K562 (cell line): ENCODE measurements around the gene HIVEP2. TPM values are rescaled to one million over a fixed set of nuclear protein-coding genes. Genes with fewer than 3 reads are reported as not detected.

ENCODE experiments used
- ATAC-seq: fragments of 200-7000 bp; cut with Tn5 transposase; 3 replicates; pipeline ENCODE4 v1.9.1; 2020; ENCODE audit warnings: moderate library complexity
- BruUV-seq: library from RNA; stranded (reverse); fragments of 400-500 nt; replicated peaks from 2 replicates; lab custom pipeline; 2021; lab: Mats Ljungman, UMichigan
- CTCF ChIA-PET: fragments of 300-600 bp; formaldehyde crosslinking; extraction: SDS; loops from one replicate; lab custom pipeline; 2021; ENCODE audit warnings: low intra/inter-chr PET ratio; lab: Yijun Ruan, JAX
- POLR2A ChIA-PET: fragments of 300-600, 350-650 bp; sonication (Branson Sonifier 250); formaldehyde crosslinking; extraction: SDS; loops from one replicate; lab custom pipeline; 2021; ENCODE audit warnings: antibody characterized with exemption, inconsistent platforms; lab: Yijun Ruan, JAX
- DNase-seq, 4 experiments: peaks; one replicate each; pipeline versions ENCODE4 v3.0.0 to v3.0.0-alpha.2; 2011 to 2018; ENCODE audit warnings: low spot score in 3 of 4, mixed read lengths in 3 of 4; ENCODE audit errors: extremely low read depth in 1 of 4
- FAIRE-seq: peaks from 2 replicates; lab custom pipeline; 2011; peaks lifted over from hg19 to GRCh38; lab: Jason Lieb, UNC
- H2AFZ ChIP-seq: 2 replicates; pipeline ENCODE4 v1.6.0; 2011; ENCODE audit warnings: low read depth, low read length, control low read depth, inconsistent platforms
- H3K27ac ChIP-seq: fragments of 200-600 bp; 3 replicates; pipeline ENCODE4 v1.8.0; 2011; ENCODE audit warnings: low read depth, mild to moderate bottlenecking, control low read depth, inconsistent platforms, low read length, moderate library complexity, mixed read lengths; ENCODE audit errors: extremely low read depth
- H3K27me3 ChIP-seq, 2 experiments: fragments of 300-600 bp in 1 of 2; 2 replicates in 1 of 2; 3 replicates in 1 of 2; pipeline versions ENCODE4 v1.6.0 to v1.8.0; 2011; ENCODE audit warnings: inconsistent platforms in 2 of 2, low read length in 2 of 2, mild to moderate bottlenecking in 1 of 2, mixed read lengths in 1 of 2, moderate library complexity in 1 of 2; ENCODE audit not compliant: control insufficient read depth in 2 of 2, insufficient read depth in 2 of 2
- H3K36me3 ChIP-seq: fragments of 300-600 bp; 3 replicates; pipeline ENCODE4 v1.8.0; 2011; ENCODE audit warnings: mild to moderate bottlenecking, low read length, inconsistent platforms; ENCODE audit not compliant: control insufficient read depth, insufficient read depth
- H3K4me1 ChIP-seq, 2 experiments: fragments of 200-600 bp in 1 of 2; replicated peaks in 1 of 2; 2 replicates in 1 of 2; 3 replicates in 1 of 2; pipeline versions ENCODE4 v1.5.1 to v1.8.0; 2011; ENCODE audit warnings: inconsistent platforms in 2 of 2, low read length in 2 of 2, mild to moderate bottlenecking in 1 of 2, mixed read lengths in 1 of 2, moderate library complexity in 1 of 2; ENCODE audit not compliant: control insufficient read depth in 2 of 2, insufficient read depth in 2 of 2
- H3K4me2 ChIP-seq: 2 replicates; pipeline ENCODE4 v1.6.1; 2011; ENCODE audit warnings: low read length, control low read depth, inconsistent platforms, mixed read lengths; ENCODE audit not compliant: insufficient read depth
- H3K4me3 ChIP-seq: fragments of 200-600 bp; sonication (generic), shearing (Covaris generic); 2 replicates; pipeline ENCODE4 v1.5.1; 2016; ENCODE audit warnings: control low read depth, inconsistent platforms
- H3K79me2 ChIP-seq: fragments of 200-600 bp; 3 replicates; pipeline ENCODE4 v1.8.0; 2011; ENCODE audit warnings: low read length, inconsistent platforms; ENCODE audit not compliant: control insufficient read depth, insufficient read depth
- H3K9ac ChIP-seq, 2 experiments: 2 replicates each; pipeline versions ENCODE4 v1.6.0 to v1.6.1; 2011; ENCODE audit warnings: low read depth in 2 of 2, low read length in 2 of 2, control low read depth in 1 of 2, inconsistent platforms in 1 of 2, mild to moderate bottlenecking in 1 of 2, mixed read lengths in 1 of 2; ENCODE audit not compliant: insufficient read depth in 1 of 2
- H3K9me1 ChIP-seq: one replicate; pipeline ENCODE4 v1.6.0; 2011; ENCODE audit warnings: inconsistent platforms, mild to moderate bottlenecking, low read length, moderate library complexity; ENCODE audit not compliant: control insufficient read depth, insufficient read depth
- H3K9me3 ChIP-seq: replicated peaks from 2 replicates; pipeline ENCODE4 v1.5.1; 2011; ENCODE audit warnings: low read depth, low read length, inconsistent platforms; ENCODE audit not compliant: control insufficient read depth, insufficient read depth
- H4K20me1 ChIP-seq: replicated peaks from 2 replicates; pipeline ENCODE4 v1.6.1; 2011; ENCODE audit warnings: low read length, inconsistent platforms, mixed read lengths; ENCODE audit not compliant: control insufficient read depth, insufficient read depth
- DMBX1 ChIP-seq: fragments of 250-450 bp; sonication (Bioruptor Pico); IDR thresholded peaks from 2 replicates; pipeline ENCODE4 v1.8.0; 2022; ENCODE audit warnings: inconsistent platforms, mild to moderate bottlenecking, moderate library complexity, borderline replicate concordance
- ESRRA ChIP-seq: fragments of 450-650 bp; IDR thresholded peaks from 2 replicates; pipeline ENCODE4 v1.6.1; 2014; ENCODE audit warnings: low read depth, mild to moderate bottlenecking, moderate library complexity, borderline replicate concordance
- FOXP1 ChIP-seq: sonication (generic); formaldehyde crosslinking; IDR thresholded peaks from 2 replicates; pipeline ENCODE4 v1.8.0; 2022; ENCODE audit warnings: mild to moderate bottlenecking, missing genetic modification reagents
- GATA2 ChIP-seq: sonication (generic); formaldehyde crosslinking; IDR thresholded peaks from 2 replicates; pipeline ENCODE4 v1.4.0; 2020; ENCODE audit warnings: mild to moderate bottlenecking, missing genetic modification reagents
- IFI16 ChIP-seq: fragments of 250-450 bp; sonication (Bioruptor Pico); IDR thresholded peaks from 2 replicates; pipeline ENCODE4 v2.1.2; 2022; ENCODE audit warnings: mild to moderate bottlenecking, inconsistent platforms
- NRF1 ChIP-seq, 2 experiments: fragments of 450-650 bp; IDR thresholded peaks in 1 of 2; conservative IDR thresholded peaks in 1 of 2; 2 replicates each; pipeline ENCODE4 v1.6.1; 2014; ENCODE audit warnings: mild to moderate bottlenecking in 2 of 2
- ZNF445 ChIP-seq: fragments of 250-450 bp; sonication (Bioruptor Pico); IDR thresholded peaks from 2 replicates; pipeline ENCODE4 v1.4.0; 2020; ENCODE audit warnings: low read depth, mild to moderate bottlenecking, moderate library complexity
- ZSCAN32 ChIP-seq: fragments of 450-650 bp; formaldehyde crosslinking; IDR thresholded peaks from 2 replicates; pipeline ENCODE4 v1.4.0; 2020; ENCODE audit warnings: mild to moderate bottlenecking, moderate library complexity
- WGBS: fragments of 100-300 bp; shearing (Covaris generic); methylation state at CpG from one replicate; pipeline ENCODE4 v1.1.6; 2016; ENCODE audit warnings: low coverage, mixed read lengths; ENCODE audit not compliant: insufficient coverage; ENCODE audit errors: missing lambda C conversion rate; 5-methylcytosine and 5-hydroxymethylcytosine counted together
- in situ Hi-C: fragments of 300-500 bp; cut with MboI; formaldehyde crosslinking; loops from 4 replicates; pipeline ENCODE4 v1.15.0; 2018; ENCODE audit warnings: inconsistent platforms, mixed read lengths
- intact Hi-C: fragments of 100-400 bp; cut with micrococcal nuclease; formaldehyde crosslinking; loops from 2 replicates; pipeline ENCODE4 v1.14.2; 2022
- polyA plus RNA-seq, 8 experiments: library from polyadenylated mRNA; depleted of rRNA in 4 of 8; stranded (reverse) in 5 of 8; unstranded in 3 of 8; fragments of >200 nt; fragmentation: Nextera tagmentation in 2 of 8; fragmentation: Illumina TruSeq in 1 of 8; extraction: Ambion mirVana in 2 of 8; extraction: Trizol in 1 of 8; gene quantifications; 2 replicates each; pipeline versions ENCODE4 v1.2.1 to v1.2.3, GENCODE V29; 2011 to 2014; ENCODE audit warnings: inconsistent platforms in 1 of 8, missing spikeins in 1 of 8
- total RNA-seq, 7 experiments: library from RNA; depleted of rRNA in 6 of 7; stranded (reverse); fragments of >200 nt in 6 of 7; fragmentation: Illumina TruSeq in 2 of 7; extraction: Trizol in 2 of 7; gene quantifications; 2 replicates each; pipeline versions ENCODE4 v1.2.1 to v1.2.3, GENCODE V29; 2011 to 2021; ENCODE audit warnings: low replicate concordance in 1 of 7
- TF ChIP-seq, protein P1 (sequence below): fragments of 450-650 bp; IDR thresholded peaks from 2 replicates; pipeline ENCODE4 v1.6.1; 2017; ENCODE audit warnings: mild to moderate bottlenecking, moderate library complexity
- TF ChIP-seq, protein P2 (sequence below): fragments of 250-450 bp; sonication (Bioruptor Pico); IDR thresholded peaks from 2 replicates; pipeline ENCODE4 v1.8.0; 2022; ENCODE audit warnings: inconsistent platforms
- TF ChIP-seq, protein P3 (sequence below): fragments of 250-450 bp; sonication (Bioruptor Pico); IDR thresholded peaks from 2 replicates; pipeline ENCODE4 v1.5.0; 2020; ENCODE audit warnings: mild to moderate bottlenecking

The HIVEP2 gene
- total and polyA plus RNA-seq, 9 of the 15 experiments (the other 6 are each of a cell fraction or from before 2014, with no cell fraction given), result under 0.01 to 1.2 (median 0.31) TPM

DNA sequence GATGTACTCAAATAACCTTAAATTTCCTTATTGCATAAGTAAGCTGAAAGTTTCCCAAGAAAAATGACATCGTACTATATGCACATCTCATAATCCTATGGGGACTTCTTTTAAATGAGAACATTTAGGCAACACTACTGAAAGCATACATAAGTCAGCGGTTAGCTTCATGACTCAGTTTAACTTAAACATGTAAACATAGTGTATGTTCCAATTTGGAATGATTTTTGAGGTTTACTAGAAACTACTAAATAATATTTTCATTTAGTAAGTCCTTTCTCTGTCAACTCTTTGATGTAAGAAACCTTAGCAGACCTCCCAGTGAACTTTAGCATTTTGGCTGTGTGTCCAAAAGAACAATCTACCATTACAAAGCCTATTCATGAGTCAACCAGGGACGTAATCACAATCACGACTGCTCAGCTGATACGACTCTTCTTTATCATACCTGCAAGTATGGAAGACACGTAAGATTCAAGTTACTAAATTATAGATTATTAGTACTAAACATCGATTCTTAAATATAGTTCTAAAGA lies 19.3 kb downstream of the HIVEP2 start (continued):
- TF ChIP-seq, protein P1, sequence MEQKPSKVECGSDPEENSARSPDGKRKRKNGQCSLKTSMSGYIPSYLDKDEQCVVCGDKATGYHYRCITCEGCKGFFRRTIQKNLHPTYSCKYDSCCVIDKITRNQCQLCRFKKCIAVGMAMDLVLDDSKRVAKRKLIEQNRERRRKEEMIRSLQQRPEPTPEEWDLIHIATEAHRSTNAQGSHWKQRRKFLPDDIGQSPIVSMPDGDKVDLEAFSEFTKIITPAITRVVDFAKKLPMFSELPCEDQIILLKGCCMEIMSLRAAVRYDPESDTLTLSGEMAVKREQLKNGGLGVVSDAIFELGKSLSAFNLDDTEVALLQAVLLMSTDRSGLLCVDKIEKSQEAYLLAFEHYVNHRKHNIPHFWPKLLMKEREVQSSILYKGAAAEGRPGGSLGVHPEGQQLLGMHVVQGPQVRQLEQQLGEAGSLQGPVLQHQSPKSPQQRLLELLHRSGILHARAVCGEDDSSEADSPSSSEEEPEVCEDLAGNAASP, result no peak
- TF ChIP-seq IFI16 (CRISPR knock-in tag), result no peak
- TF ChIP-seq ZSCAN32 (CRISPR knock-in tag), result no peak
- TF ChIP-seq FOXP1, result no peak
- TF ChIP-seq NRF1 (conservative IDR thresholded peaks at IDR 0.05 in 1 of 2, IDR thresholded peaks at IDR 0.05 in 1 of 2), result no peak
- TF ChIP-seq ESRRA, result no peak
- no peak for TF ChIP-seq GATA2 (CRISPR knock-in tag)
- no peak for TF ChIP-seq DMBX1 (CRISPR knock-in tag)

DNA sequence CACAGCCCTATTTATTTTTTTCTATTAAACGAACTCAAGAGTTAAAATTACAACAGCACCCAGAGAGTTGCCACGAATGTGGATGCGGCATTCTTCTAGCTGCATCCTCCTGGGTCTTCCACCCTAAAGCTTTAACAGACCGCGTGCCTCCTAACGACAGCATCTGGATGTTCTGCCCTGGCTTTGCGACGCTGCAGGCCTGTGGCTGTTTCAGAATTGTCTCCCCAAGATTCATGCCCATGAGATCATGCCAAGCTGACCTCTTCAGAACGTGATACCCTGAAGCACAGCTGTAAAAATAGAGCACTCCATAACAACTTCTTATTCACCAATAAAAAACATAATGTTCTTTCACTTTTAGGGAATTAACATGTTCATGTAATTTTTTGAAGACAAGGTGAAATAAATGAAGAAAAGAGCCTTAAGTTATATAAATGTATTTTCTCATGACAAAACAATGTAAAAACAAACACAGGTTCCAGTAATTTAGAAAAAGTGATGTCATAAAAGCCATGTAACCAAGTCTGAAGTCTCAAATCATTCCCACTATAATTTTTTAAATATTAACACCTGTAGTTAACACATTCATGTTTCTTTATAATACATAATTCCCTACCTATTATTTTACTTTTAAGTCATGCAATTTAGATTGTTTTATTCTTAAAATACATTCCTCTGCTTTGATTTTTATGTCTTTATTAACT lies 26.5 kb downstream of the HIVEP2 start:
- H4K20me1 ChIP-seq, result no peaks in the 10 kb centered on the region
- BruUV-seq, result no TSS peak
- no peak overlapping the region for H3K9ac ChIP-seq
- ATAC-seq, result no peak
- H3K4me3 ChIP-seq, result no peak overlapping the region
- no peak for DNase-seq
- peaks cover 0 to 8% of the 10 kb centered on the region in 2 experiments; a peak in 1 of 5 replicates for H3K27me3 ChIP-seq
- ChIA-PET CTCF (no interaction called here), POLR2A (no interaction called here)
- H3K4me1 ChIP-seq, result no peaks in the 10 kb centered on the region
- in situ Hi-C loops, result no loop called here
- TF ChIP-seq, protein P2, sequence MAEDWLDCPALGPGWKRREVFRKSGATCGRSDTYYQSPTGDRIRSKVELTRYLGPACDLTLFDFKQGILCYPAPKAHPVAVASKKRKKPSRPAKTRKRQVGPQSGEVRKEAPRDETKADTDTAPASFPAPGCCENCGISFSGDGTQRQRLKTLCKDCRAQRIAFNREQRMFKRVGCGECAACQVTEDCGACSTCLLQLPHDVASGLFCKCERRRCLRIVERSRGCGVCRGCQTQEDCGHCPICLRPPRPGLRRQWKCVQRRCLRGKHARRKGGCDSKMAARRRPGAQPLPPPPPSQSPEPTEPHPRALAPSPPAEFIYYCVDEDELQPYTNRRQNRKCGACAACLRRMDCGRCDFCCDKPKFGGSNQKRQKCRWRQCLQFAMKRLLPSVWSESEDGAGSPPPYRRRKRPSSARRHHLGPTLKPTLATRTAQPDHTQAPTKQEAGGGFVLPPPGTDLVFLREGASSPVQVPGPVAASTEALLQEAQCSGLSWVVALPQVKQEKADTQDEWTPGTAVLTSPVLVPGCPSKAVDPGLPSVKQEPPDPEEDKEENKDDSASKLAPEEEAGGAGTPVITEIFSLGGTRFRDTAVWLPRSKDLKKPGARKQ, result no peak
- no peak for TF ChIP-seq ZNF445 (CRISPR knock-in tag)
- TF ChIP-seq, protein P3, sequence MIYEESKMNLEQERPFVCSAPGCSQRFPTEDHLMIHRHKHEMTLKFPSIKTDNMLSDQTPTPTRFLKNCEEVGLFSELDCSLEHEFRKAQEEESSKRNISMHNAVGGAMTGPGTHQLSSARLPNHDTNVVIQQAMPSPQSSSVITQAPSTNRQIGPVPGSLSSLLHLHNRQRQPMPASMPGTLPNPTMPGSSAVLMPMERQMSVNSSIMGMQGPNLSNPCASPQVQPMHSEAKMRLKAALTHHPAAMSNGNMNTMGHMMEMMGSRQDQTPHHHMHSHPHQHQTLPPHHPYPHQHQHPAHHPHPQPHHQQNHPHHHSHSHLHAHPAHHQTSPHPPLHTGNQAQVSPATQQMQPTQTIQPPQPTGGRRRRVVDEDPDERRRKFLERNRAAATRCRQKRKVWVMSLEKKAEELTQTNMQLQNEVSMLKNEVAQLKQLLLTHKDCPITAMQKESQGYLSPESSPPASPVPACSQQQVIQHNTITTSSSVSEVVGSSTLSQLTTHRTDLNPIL (CRISPR knock-in tag), result no peak
- no peaks in the 10 kb centered on the region for H3K9me3 ChIP-seq
- no peak overlapping the region for H3K4me2 ChIP-seq
- no peak overlapping the region; the same call in 1 of the 2 replicates for H2AFZ ChIP-seq
- no peak overlapping the region for H3K27ac ChIP-seq
- H3K79me2 ChIP-seq, result no peaks in the 10 kb centered on the region
- no peaks in the 10 kb centered on the region for H3K9me1 ChIP-seq
- 12% methylated on average over 9 of the region's 9 CpGs for WGBS
- no peaks in the 10 kb centered on the region for H3K36me3 ChIP-seq
- FAIRE-seq, result no peak
- intact Hi-C loops, result no loop called here
